GM12872 (cell line): ENCODE data around the gene ZNF57.

Experiments used
- CTCF ChIP-seq: IDR thresholded peaks from 3 replicates; pipeline ENCODE4 v1.5.1; 2011; ENCODE audit warnings: low read depth, mild to moderate bottlenecking, low read length, moderate library complexity; ENCODE audit not compliant: insufficient read depth

ZNF57 gene

GRCh38 chr19:2942928-2943640, 42.4 kb downstream of the ZNF57 start:
- TF ChIP-seq CTCF = no peak

GRCh38 chr19:2944403-2944774, 43.7 kb downstream of the ZNF57 start:
- no peak for TF ChIP-seq CTCF

GRCh38 chr19:2944775-2945574, 44.2 kb downstream of the ZNF57 start, which contains the start of gene ZNF77:
ZNF77 (minus strand) TSS chr19:2944971; CDS start chr19:2944840, 131 bp downstream.
- no peak for TF ChIP-seq CTCF

GRCh38 chr19:2945575-2946184, 45.0 kb downstream of the ZNF57 start:
- TF ChIP-seq CTCF = no peak

- no peak for TF ChIP-seq CTCF
Observed at GRCh38 chr19:2949939-2950285, 49.2 kb downstream of the ZNF57 start.

- TF ChIP-seq CTCF = no peak
Observed at GRCh38 chr19:2950286-2951124, 49.8 kb downstream of the ZNF57 start.
